Upper lobe of left lung (tissue), 6 donors: ENCODE results near the gene OTOG. TPM values are rescaled to one million over a fixed set of nuclear protein-coding genes. Genes with fewer than 3 reads are reported as not detected.
A peak's percentile ranks its signal among the peaks of the same experiment; 100 is the strongest.

Source experiments
- ATAC-seq, 2 donors: fragments of 200-7000 bp; cut with Tn5 transposase; one replicate each; pipeline ENCODE4 v1.9.1; 2022; ENCODE audit warnings: mild to moderate bottlenecking in 2 of 2, moderate library complexity in 2 of 2; ENCODE audit not compliant: low FRiP score in 2 of 2
- DNase-seq, 2 donors: peaks; one replicate each; pipeline ENCODE4 v3.0.0-alpha.2; 2019 to 2020
- H3K27ac ChIP-seq, 4 donors: fragments of 200-600 bp; sonication (generic); one replicate each; pipeline ENCODE4 v1.5.1; 2016 to 2019
- H3K27me3 ChIP-seq, 4 donors: fragments of 200-600 bp; sonication (generic); one replicate each; pipeline ENCODE4 v1.5.1; 2017 to 2019
- H3K36me3 ChIP-seq, 4 donors: fragments of 200-600 bp; sonication (generic); one replicate each; pipeline ENCODE4 v1.5.1; 2016 to 2019
- H3K4me1 ChIP-seq, 4 donors: fragments of 200-600 bp; sonication (generic); one replicate each; pipeline ENCODE4 v1.5.1; 2018 to 2019
- H3K4me3 ChIP-seq, 4 donors: fragments of 200-600 bp; sonication (generic); one replicate each; pipeline ENCODE4 v1.5.1; 2017 to 2019; ENCODE audit warnings: mild to moderate bottlenecking in 2 of 4, moderate library complexity in 1 of 4
- H3K9me3 ChIP-seq, 4 donors: fragments of 200-600 bp; sonication (generic); one replicate each; pipeline ENCODE4 v1.5.1; 2018 to 2019
- CTCF ChIP-seq, 6 experiments: fragments of 450-650 bp in 4 of 6; fragments of 200-600 bp in 2 of 6; sonication (generic) in 2 of 6; IDR thresholded peaks; one replicate each; pipeline ENCODE4 v1.5.1; 2016 to 2019; ENCODE audit warnings: antibody characterized with exemption in 6 of 6
- EP300 ChIP-seq, 4 donors: sonication (generic); formaldehyde crosslinking; IDR thresholded peaks; one replicate each; pipeline ENCODE4 v1.5.1; 2017; ENCODE audit warnings: antibody characterized with exemption in 4 of 4, control low read depth in 2 of 4
- POLR2A ChIP-seq, 4 donors: fragments of 450-650 bp; IDR thresholded peaks; one replicate each; pipeline ENCODE4 v1.5.1; 2016 to 2017; ENCODE audit warnings: antibody characterized with exemption in 4 of 4, mild to moderate bottlenecking in 2 of 4
- POLR2AphosphoS5 ChIP-seq, 2 donors: sonication (generic); formaldehyde crosslinking; IDR thresholded peaks; one replicate each; pipeline ENCODE4 v1.5.1; 2017; ENCODE audit warnings: antibody characterized with exemption in 2 of 2
- WGBS, 2 donors: methylation state at CpG; one replicate each; pipeline ENCODE4 v1.1.5; 2017 to 2018; 5-methylcytosine and 5-hydroxymethylcytosine counted together
- total RNA-seq, 6 donors: library from RNA; depleted of rRNA in 4 of 6; stranded (reverse); fragments of >200 nt in 4 of 6; gene quantifications; one replicate each; pipeline versions ENCODE4 v1.1.0 to v1.2.1, GENCODE V29; 2016 to 2021
- donor health status: DM: no; HTN: no; CAD: no; lungs with moderate emphysema.
- donor health status: DM: no; HTN: yes; CAD: no; lungs with severe emphysema.

Gene OTOG
- total RNA-seq, 6 donors from 2014 or later = not detected

DNA sequence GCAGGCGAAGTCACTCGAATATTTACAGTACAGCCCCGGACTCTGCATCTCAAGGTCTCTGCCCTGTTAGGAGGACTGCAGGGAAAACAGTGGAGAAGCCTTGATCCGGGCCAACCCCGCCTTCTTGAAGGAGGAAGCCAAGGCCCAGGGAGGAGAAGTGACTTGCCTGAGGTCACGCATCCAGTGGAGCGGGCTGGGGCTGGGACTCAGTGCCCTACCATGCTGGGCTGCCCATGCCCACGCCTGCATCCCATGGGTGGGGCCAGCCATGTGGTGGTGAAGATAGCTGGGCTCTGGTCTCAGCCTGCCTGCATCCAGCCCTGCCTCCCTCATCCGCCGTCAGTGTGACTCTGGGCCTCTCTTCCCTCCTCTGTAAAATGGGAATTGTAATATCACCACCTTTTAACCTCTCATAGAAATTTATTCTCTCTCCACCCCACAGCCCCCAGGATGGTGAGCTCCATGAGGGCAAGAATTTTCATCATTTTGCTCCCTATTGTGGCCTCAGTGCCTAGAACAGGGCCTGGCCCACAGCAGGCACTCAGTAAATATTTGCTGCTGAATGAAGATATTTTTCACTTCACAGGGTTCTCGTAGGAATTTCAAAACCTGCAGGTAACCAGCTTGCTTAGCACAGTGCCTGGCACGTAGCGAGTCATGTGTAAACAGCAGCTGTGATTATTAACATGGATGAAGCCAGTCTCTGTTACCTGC, 57.3 kb downstream of the OTOG start:
- Histone ChIP-seq H3K4me3 (no peak overlapping the region), H3K36me3 (no peaks in the 10 kb centered on the region), H3K27ac (no peak overlapping the region), H3K4me1 (no peaks in the 10 kb centered on the region), H3K27me3 (no peaks in the 10 kb centered on the region), H3K9me3 (no peaks in the 10 kb centered on the region)
- WGBS, 2 donors = 70 to 82% methylated on average over 12 of the region's 13 CpGs
- ATAC-seq (no peak), DNase-seq (peak in 1 of 2 donors; percentile 50)
- TF ChIP-seq POLR2AphosphoS5 (IDR thresholded peaks at IDR 0.05) (no peak), EP300 (IDR thresholded peaks at IDR 0.05) (no peak), CTCF (IDR thresholded peaks at IDR 0.05) (no peak), POLR2A (IDR thresholded peaks at IDR 0.05) (no peak)

DNA sequence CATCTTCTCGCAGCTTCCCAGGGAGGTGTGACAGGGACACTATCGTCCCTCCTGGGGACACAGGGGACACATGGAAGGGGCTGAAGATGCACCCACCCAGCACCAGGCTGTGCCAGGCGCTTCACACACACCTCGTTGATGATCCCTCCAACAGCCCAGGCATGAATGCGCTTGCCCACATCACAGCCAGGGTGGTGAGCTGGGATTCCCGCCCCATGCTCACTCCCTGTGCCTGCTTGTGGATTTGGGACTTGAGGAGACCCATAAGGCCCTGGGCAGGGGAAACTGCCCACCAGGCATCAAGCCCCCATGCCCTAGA, 57.8 kb downstream of the OTOG start:
- no peaks in the 10 kb centered on the region for H3K4me1 ChIP-seq
- DNase-seq = no peak
- H3K36me3 ChIP-seq = no peaks in the 10 kb centered on the region
- no peaks in the 10 kb centered on the region for H3K27me3 ChIP-seq
- 80% methylated on average over 6 of the region's 6 CpGs; no CpG with 5 or more reads in 1 of the 2 donors for WGBS, 2 donors
- H3K9me3 ChIP-seq = no peaks in the 10 kb centered on the region
- TF ChIP-seq POLR2AphosphoS5 (IDR thresholded peaks at IDR 0.05) (no peak), EP300 (IDR thresholded peaks at IDR 0.05) (no peak), CTCF (IDR thresholded peaks at IDR 0.05) (no peak), POLR2A (IDR thresholded peaks at IDR 0.05) (no peak)
- no peak for ATAC-seq
- H3K27ac ChIP-seq = no peak overlapping the region
- no peak overlapping the region for H3K4me3 ChIP-seq

- ATAC-seq (no peak), DNase-seq (peak in 1 of 2 donors; percentile 68)
- Histone ChIP-seq H3K9me3 (no peaks in the 10 kb centered on the region), H3K36me3 (no peaks in the 10 kb centered on the region), H3K4me3 (no peak overlapping the region), H3K27ac (no peak overlapping the region), H3K4me1 (no peaks in the 10 kb centered on the region), H3K27me3 (no peaks in the 10 kb centered on the region)
- TF ChIP-seq POLR2A (IDR thresholded peaks at IDR 0.05) (no peak), POLR2AphosphoS5 (IDR thresholded peaks at IDR 0.05) (no peak), CTCF (IDR thresholded peaks at IDR 0.05) (no peak), EP300 (IDR thresholded peaks at IDR 0.05) (no peak)
- 86 to 88% methylated on average over 9 to 17 of the region's 17 CpGs for WGBS, 2 donors
Observed at GRCh38 chr11:17605651-17606122, 58.6 kb downstream of the OTOG start.

GRCh38 chr11:17606233-17607082, 59.4 kb downstream of the OTOG start:
- H3K36me3 ChIP-seq = no peaks in the 10 kb centered on the region
- H3K4me3 ChIP-seq = no peak overlapping the region
- 75 to 79% methylated on average over 9 to 10 of the region's 10 CpGs for WGBS, 2 donors
- H3K9me3 ChIP-seq = no peaks in the 10 kb centered on the region
- no peak for TF ChIP-seq POLR2A (IDR thresholded peaks at IDR 0.05)
- no peak for TF ChIP-seq CTCF (IDR thresholded peaks at IDR 0.05)
- no peak for TF ChIP-seq POLR2AphosphoS5 (IDR thresholded peaks at IDR 0.05)
- no peak for TF ChIP-seq EP300 (IDR thresholded peaks at IDR 0.05)
- no peaks in the 10 kb centered on the region for H3K4me1 ChIP-seq
- no peaks in the 10 kb centered on the region for H3K27me3 ChIP-seq
- no peak for ATAC-seq
- no peak overlapping the region for H3K27ac ChIP-seq
- DNase-seq = no peak
